GM18870 (cell line): ENCODE measurements around the gene TMEM40.
"Not testable (repeated sequence)": the region's sequence is repeated elsewhere in the genome, so short reads cannot be mapped to it uniquely, and the experiment has no call there.

ENCODE experiments used
- ATAC-seq: cut with Tn5 transposase; IDR thresholded peaks from one replicate; pipeline ENCODE4 v1.9.1; 2021; ENCODE audit warnings: moderate library complexity; ENCODE audit not compliant: unreplicated experiment

The TMEM40 gene

DNA sequence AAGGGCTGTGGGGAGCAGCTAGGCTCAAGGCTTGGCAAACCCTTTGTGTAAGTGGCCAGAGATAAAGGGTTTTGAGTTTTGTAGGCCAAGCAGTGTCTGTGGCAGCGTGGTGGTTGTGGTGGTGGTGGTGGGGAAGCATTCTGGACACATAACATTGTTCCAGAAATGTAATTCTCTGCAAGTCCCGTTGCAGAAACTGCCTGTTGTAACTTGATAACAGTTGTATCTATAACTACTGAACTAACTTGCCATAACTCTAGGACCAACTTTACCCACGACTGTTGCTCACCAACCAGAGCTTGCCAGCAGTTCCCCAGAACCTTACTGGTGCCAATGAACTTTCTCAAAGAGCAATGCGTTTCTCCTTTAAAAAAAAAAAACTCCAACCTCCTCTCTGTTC, 18.1 kb upstream of the TMEM40 start:
- no peak for ATAC-seq

DNA sequence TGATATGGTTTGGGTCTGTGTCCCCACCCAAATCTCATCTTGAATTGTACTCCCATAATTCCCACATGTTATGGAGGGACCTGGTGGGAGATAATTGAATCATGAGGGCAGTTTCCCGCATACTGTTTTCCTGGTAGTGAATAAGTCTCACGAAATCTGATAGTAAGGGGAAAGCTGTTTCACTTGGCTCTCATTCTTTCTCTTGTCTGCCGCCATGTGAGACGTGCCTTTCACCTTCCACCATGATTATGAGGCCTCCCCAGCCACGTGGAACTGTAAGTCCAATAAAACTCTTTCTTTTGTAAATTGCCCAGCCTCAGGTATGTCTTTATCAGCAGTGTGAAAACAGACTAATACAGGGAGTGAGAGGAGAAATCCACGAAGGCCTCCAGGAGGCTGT, 16.9 kb upstream of the TMEM40 start:
- not testable (repeated sequence) for ATAC-seq

DNA sequence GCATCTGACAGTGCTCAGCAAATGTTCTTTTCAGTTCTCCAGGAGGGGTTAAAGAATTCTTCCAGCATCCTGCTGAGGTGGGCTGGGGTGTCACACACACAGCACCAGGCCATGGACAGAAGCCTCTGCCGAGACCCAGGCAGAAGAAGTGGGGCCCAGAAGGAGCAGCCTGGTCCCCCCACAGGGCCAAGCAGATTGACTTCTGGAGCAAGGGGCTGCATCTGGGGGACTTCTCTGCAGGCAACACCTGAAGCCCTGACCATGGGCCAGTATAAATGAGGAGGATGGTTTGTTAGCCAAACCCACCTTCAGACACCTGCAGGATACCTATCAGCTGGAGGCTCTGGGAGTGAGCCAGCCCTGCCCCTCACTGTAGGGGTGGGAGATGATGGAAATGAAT, 16.2 kb upstream of the TMEM40 start:
- ATAC-seq = no peak

DNA sequence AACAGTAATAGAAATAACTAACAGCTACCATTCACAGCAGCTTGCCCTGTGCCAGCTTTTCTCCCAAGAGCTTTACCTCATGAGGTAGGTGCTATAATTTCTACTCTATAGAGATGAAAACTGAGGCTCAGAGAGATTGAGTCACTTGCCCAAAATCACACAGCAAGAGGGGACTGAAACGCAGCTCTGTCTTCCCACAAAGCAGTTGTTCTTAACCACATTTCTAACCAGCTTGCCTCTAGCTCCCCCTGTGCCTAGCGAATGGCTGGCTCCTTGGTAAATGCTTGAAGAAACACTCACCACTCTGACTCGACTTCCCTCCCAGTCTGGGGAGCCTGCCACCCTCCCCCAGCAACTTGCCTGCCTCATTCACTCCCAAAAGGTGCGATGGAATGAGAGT, 15.6 kb upstream of the TMEM40 start:
- no peak for ATAC-seq

DNA sequence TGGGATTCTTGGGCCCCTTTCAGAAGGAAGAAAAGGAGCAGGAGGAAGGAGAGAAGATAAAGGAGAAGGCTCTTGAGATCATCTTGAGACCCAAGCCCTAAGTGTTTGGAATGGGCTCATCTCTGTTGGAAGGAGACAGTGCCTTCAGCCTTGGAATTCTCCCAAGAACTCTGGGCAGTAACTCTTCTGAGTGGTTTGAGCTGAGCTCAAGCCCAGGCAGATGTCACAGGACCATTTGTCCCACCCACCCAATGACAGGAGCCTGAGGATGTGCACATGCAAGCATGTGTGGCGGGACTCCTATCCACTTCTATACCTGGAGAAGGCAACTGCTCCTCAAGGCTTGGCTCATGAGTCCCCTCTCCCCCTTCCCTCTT, 14.6 kb upstream of the TMEM40 start:
- no peak for ATAC-seq

DNA sequence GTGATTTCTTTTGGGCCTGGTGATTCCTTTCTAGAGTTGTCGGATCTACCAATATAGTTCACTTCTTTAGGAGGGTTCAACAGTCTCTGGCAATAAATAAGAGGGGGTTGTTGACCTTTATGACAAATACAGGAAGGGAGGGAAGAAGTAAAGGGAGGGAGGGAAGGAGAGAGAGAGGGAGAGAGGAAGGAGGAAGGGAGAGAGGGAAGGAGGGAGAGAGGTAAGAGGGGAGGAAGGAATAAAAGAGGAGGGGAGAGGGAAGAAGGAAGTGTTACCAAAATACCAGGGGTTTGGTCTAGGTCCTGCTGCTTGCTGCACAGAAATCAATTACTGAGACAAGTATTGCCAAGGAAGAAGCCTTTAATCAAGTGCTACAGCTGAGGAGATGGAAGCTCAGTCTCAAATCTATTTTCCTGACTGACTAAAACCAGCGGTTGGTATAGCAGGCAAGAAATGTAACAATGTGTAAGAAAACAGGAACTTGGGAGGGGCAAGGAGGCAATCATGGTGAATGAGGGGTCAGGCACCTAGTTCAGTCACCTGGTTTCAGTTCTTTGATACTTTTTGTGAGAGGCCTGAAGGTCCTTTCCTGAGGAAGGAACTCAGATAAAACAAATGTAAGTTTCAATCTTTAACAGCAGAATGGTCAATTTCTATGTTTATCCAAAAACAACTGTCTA, 14.1 kb upstream of the TMEM40 start:
- ATAC-seq = no peak

DNA sequence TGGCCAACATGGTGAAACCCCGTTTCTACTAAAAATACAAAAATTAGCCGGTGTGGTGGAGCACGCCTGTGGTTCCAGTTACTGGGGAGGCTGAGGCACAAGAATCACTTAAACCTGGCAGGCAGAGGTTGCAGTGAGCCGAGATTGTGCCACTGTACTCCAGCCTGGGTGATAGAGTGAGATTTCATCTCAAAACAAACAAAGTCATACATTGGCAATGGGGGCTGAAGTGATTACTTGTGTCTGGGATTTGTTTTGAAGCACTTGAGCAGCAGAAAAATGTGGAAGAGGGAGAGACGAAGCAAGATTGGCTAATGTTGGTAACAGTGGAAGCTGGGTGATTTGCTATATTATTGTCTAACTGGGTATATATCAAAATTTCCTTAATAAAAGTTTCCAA, 13.4 kb upstream of the TMEM40 start:
- ATAC-seq = no peak

DNA sequence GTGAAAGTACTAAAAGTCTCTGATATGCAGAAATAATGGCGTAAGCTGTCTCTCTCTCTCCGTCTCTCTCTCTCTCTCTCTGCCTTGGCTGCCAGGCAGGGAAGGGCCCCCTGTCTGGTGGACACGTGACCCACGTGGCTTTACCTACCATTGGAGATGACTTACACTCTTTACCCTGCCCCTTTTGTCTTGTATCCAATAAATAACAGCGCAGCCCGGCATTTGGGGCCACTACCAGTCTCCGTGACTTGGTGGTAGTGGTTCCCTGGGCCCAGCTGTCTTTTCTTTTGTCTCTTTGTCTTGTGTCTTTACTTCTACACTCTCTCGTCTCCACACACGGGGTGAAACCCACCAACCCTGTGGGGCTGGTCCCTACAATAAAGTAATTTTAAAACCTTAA, 12.2 kb upstream of the TMEM40 start:
- ATAC-seq = no peak

DNA sequence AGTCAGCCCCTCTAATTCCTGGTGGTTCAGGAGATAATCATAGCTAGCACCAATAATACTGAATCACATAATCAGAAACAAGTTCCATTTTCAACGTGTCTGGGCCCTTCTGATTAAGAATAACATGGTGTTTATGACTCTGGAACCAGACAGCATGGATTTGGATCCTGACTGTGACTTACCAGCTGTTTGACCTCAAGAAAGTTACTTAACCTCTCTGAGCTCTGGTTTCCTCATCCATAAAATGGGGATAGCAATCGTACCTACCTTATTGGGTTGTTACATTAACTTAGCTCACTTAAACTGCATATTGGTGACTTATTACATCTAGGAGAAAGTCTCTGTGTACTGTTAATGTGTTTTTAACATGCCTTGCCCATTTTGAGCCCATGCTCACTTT, 10.7 kb upstream of the TMEM40 start:
- ATAC-seq = no peak

DNA sequence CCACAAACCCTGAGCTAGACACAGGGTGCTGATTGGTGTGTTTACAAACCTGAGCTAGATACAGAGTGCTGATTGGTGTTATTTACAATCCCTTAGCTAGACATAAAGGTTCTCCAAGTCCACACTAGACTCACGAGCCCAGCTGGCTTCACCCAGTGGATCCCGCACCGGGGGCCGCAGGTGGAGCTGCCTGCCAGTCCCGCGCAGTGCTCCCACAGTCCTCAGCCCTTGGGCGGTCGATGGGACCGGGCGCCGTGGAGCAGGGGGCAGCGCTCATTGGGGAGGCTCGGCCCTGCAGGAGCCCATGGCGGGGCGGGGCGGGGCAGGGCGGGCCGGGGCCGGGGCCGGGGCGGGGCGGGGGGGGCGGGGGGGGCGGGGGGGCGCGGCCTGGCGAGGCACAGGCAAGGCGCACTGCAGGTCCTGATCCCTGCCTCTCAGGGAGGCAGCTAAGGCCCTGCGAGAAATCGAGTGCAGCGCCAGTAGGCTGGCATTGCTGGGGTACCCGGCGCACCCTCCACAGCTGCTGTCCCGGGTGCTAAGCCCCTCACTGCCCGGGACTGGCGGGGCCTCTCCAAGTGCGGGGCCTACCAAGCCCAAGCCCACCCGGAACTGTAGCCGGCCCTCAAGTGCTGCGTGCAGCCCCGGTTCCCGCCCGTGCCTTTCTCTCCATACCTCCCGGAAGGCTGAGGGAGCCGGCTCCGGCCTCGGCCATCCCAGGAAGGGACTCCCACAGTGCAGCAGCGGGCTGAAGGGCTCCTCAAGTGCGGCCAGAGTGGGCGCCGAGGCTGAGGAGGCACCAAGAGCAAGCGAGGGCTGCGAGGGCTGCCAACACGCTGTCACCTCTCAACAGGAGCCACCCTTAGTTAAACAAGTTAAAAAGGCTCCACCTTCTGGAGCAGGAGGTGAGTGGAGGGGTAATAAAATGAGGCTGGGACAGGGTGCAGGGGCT, 9.8 kb upstream of the TMEM40 start:
- ATAC-seq = no peak

DNA sequence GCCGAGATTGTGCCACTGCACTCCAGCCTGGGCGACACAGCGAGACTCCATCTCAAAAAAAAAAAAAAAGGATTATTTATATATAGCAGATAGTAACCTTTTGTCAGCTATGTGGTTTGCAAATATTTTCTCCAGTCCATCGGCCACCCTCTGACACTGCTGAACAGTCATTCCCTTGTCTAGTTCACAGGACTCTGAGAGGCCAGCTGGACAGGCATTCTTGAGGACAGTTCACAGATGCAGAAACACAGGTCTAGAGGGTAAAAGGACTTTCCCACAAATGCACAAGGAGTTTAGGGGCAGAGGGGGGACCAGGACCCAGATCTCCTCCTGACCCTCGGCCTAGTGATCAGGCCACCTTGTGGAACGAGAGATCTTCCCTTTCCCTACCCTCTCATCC, 7.5 kb upstream of the TMEM40 start:
- no peak for ATAC-seq

DNA sequence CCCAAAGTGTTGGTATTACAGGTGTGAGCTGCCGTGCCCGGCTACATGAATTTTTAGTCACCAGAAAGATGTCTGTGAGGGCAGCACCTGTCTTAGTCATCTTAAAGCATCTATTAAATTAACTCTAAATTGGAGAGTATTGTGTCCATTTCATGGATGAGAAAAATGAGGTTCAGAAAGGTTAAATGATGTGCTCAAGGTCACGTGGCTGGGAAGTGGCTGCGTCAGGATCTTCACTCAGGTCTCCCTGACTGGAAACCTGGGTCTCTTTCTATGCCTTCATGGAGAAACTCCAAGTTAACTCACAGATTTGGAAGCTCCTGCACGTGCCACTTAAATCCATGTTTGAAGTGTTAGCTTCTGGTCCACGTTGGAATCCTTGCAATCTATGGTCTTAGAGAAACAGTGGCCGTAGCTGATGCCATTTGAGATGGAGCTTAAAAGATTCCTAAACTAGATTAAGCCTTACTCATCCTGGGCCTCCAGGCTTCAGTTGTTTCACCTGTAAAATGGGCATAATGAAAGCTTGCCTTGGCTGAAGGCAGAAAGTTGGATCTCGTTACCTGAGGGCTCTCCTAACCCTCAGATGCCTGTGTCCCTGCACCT, 5.2 kb upstream of the TMEM40 start:
- no peak for ATAC-seq

DNA sequence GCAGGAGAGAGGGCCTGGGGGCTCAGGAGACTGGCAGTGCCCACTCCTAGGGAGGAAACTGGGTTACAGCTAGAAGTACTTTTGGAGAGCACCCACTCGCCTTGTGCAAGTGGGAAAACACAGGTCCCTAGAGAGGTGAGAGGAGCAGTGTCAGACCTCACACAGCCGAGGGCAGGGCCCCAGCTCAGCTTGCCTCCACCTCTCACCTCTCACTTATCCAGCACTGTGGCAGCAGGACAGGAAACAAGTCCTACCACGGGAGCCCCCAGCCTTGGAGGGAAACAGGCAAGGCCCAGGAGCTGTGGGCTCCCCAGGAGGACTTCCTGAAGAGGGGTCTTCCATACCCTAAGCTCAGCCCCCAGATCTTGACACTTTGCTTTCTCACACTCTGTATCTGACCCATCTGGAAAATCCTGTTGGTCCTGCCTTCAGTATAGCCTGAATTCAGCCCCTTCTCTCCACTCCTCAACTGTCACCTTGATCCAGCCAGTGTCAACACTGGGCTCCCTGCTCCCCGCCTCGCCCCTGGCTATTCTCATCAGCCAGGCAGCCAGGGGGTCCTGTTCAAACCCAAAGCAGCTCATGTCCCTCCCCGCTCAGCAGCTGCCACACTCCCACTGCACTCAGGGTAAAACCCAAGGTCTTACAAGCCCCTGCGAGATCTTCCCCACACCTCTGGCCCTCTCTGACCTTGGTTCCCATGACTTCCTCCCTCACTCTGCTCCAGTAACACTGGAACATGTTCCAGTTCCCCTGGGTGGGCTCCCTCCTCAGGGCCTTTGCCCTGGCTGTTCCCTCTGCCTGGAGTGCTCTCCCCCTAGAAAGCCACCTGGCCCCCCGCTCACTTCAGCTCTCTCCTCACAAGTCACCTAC, 870 bp upstream of the TMEM40 start:
- no peak for ATAC-seq

DNA sequence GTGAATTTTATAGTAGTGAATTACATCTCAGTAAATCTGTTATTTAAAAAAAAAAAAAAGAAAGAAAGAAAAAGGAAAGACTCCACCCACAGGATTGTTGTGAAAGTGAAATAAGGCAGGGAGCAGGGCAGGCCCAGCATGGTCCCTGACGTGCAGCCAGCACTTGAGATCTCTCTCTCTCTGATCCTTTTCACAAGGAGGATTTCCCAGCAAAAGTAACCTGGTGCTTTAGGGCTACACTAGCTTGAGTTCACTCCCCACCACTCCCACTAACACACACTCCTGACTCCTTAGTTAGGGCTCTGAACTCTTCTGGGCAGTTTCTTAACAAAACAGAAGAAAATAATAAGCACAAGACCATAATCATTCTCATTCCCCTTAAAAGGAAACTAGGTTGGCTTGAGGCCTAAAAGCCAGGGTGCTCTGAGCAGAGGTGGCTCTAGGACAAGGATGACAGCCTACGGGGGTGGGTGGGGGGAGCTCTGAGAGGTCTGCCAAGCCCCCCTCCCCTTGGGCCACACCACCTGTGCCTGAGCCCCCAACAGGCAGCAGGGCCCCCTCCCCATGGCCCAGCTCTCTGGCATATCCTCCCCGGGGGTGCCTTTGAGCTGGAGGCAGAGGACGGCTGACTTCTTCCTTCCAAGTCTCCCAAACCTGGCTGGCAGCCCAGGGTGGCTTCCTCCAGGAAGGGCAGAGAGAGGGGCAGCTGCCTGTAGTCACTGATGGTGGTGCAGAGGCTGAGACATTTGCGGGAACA, 856 bp downstream of the TMEM40 start:
- ATAC-seq = no peak

DNA sequence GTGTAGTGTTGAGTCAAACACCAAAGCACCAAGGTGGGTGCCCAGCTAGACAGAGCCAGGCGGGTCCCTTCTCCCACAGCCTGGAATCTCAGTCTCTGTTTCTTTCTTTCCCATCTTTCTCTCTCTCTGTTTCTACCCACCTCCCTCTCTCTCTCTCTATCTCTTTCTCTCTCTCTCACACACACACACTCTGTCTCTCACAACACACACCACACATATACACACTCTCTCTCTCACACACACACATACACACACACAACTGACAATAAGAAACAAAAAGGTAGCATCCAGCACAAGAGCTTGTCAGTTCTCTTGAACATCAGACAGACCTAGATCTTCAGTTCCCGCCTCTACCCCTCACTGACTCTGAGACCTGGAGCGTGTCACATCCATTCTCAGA, 2.4 kb downstream of the TMEM40 start:
- ATAC-seq = no peak

DNA sequence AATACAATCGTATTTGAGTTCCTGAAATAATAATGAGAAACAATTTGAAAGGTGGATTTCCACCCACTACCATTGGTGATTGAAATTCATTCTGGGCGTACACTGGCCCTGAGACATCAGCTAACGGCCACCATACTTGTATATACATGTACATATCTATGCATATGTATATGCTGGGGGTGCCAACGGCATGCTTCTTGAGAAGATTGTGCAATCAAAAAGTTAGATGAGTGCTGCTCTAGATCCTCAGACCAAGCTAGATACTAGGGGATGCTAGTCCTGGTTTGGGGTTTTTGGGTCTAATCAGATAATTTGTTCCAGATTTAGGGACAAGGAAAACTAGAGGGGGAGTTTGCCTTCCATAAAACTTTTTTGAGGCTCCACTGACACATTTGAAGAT, 2.9 kb downstream of the TMEM40 start:
- no peak for ATAC-seq

DNA sequence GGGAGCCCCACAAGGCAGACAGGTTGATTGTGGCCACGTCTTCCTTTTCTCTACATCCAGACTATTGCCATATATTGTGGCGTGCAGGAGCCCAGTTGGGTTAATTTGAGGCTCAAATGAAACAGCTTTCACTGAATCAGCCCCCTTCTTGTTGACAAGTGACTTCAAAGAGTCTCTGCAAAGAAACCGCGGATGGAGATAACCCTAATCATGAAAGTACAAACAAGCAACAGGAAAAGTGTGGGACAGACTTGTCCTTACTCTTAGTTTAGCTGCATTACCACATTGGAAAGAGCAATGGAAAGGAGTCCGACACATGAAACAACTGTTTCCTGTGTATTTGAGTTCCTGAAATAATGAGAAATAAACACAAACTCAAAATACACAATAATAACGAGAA, 3.3 kb downstream of the TMEM40 start:
- ATAC-seq = no peak

DNA sequence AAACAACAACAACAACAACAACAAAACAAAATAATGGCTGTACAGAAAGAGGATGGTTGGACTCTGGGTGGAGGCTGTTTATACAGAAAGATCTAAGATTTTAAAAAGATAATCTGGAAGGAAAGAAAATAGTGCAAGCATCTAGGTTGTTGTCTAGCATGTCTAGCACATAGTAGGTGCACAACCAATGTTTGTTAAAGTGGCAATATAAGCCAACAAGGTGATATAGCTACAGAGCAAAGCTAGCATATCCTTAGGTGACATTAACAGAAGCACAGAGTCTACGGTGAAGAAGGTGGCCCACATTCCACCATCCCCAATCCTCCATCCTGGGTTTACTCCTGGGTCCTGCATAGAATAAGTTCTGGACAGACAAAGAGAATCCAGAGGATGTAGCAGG, 4.7 kb downstream of the TMEM40 start:
- no peak for ATAC-seq

DNA sequence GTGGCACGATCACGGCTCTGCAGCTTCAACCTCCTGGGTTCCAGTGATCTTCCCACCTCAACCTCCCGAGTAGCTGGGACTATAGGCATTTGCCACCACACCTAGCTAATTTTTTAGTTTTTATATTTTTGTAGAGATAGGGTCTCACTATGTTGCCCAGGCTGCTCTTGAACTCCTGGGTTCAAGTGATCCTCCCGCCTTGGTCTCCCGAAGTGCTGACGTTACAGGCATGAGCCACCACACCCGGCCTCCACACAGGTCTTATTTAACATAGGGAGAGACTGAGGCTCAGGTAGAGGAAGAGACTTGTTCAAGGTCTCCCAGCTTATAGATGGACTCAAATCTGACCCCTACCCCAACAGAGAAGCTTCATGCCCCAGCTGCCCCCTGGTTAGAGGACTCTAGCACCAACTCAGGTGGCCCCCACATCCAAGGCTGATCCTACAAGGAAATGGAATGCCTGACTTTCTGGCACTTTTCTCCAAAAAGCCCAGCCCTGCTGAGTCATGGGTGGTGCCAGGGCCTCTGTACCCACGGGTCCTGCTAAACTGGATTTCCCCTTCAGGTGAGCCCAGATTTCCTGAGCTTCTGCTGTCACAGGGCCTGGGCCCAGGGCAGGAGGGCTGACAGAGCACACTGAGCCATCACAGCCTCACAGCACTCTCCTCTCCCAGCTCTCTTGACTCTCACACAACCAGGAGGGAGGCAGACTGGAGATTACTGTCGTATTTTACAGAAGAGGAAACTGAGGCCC, 5.6 kb downstream of the TMEM40 start:
- ATAC-seq = no peak

DNA sequence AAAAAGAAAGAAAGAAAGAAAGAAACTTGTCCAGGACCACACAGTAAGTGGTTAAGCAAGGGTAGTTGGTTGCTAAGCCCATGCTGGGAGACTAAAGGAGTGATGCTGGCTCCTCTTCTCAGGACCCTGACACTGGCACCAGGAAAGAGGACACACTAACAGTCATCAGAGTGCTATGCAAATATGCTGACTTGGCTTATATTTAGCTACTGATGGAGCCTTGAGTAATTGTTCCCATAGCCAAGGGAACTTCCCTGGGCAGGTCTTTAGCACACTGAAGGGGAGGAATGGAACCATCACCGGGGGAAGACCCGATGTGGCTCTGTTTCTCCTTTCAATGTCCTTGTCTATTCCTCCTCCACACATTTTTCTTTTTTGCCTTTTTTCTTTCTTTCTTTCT, 6.2 kb downstream of the TMEM40 start:
- no peak for ATAC-seq
